Suprapubic skin (tissue), 4 donors: ENCODE data around the gene EPS8L1. TPM values are rescaled to one million over a fixed set of nuclear protein-coding genes. Genes with fewer than 3 reads are reported as not detected.

Source experiments
- DNase-seq, 2 donors: peaks; one replicate each; pipeline ENCODE4 v3.0.0-alpha.2; 2019; ENCODE audit warnings: low spot score in 2 of 2
- H3K27ac ChIP-seq: fragments of 200-600 bp; sonication (generic); one replicate; pipeline ENCODE4 v1.5.1; 2019
- H3K27me3 ChIP-seq: fragments of 200-600 bp; sonication (generic); one replicate; pipeline ENCODE4 v1.5.1; 2019
- H3K36me3 ChIP-seq: fragments of 200-600 bp; sonication (generic); one replicate; pipeline ENCODE4 v1.5.1; 2019
- H3K4me1 ChIP-seq: fragments of 200-600 bp; sonication (generic); one replicate; pipeline ENCODE4 v1.5.1; 2019
- H3K4me3 ChIP-seq: fragments of 200-600 bp; sonication (generic); one replicate; pipeline ENCODE4 v1.5.1; 2019; ENCODE audit warnings: mild to moderate bottlenecking
- H3K9me3 ChIP-seq: fragments of 200-600 bp; sonication (generic); one replicate; pipeline ENCODE4 v1.5.1; 2019
- CTCF ChIP-seq, 2 donors: fragments of 200-600 bp in 1 of 2; fragments of 450-650 bp in 1 of 2; sonication (generic) in 1 of 2; IDR thresholded peaks; one replicate each; pipeline ENCODE4 v1.5.1; 2016 to 2019; ENCODE audit warnings: antibody characterized with exemption in 2 of 2, mild to moderate bottlenecking in 1 of 2, moderate library complexity in 1 of 2
- EP300 ChIP-seq: sonication (generic); formaldehyde crosslinking; IDR thresholded peaks from one replicate; pipeline ENCODE4 v1.6.1; 2017; ENCODE audit warnings: antibody characterized with exemption
- POLR2A ChIP-seq, 2 donors: fragments of 450-650 bp; IDR thresholded peaks; one replicate each; pipeline ENCODE4 v1.6.1; 2017; ENCODE audit warnings: antibody characterized with exemption in 2 of 2, mild to moderate bottlenecking in 2 of 2, moderate library complexity in 2 of 2
- POLR2AphosphoS5 ChIP-seq, 3 donors: sonication (generic); formaldehyde crosslinking; IDR thresholded peaks; one replicate each; pipeline ENCODE4 v1.6.1; 2017; ENCODE audit warnings: antibody characterized with exemption in 3 of 3
- WGBS: methylation state at CpG from one replicate; pipeline ENCODE4 v1.1.5; 2018; 5-methylcytosine and 5-hydroxymethylcytosine counted together
- total RNA-seq, 4 donors: library from RNA; depleted of rRNA; stranded (reverse); fragments of >200 nt; gene quantifications; one replicate each; pipeline ENCODE4 v1.1.0, GENCODE V29; 2016

Gene EPS8L1
- total RNA-seq, 4 donors from 2014 or later = 243 to 384 (median 304) TPM

- no peaks in the 10 kb centered on the region for H3K27me3 ChIP-seq
- H3K9me3 ChIP-seq = no peaks in the 10 kb centered on the region
- no peaks in the 10 kb centered on the region for H3K4me1 ChIP-seq
- DNase-seq = no peak
- TF ChIP-seq POLR2A (IDR thresholded peaks at IDR 0.05) (no peak), POLR2AphosphoS5 (IDR thresholded peaks at IDR 0.05) (no peak), EP300 (no peak), CTCF (IDR thresholded peaks at IDR 0.05) (no peak)
- WGBS = 92% methylated on average over 20 of the region's 23 CpGs
- peaks cover 49% of the 10 kb centered on the region for H3K36me3 ChIP-seq
- H3K4me3 ChIP-seq = no peak overlapping the region
- no peak overlapping the region for H3K27ac ChIP-seq
Observed at GRCh38 chr19:55097864-55098715, 22.4 kb downstream of the EPS8L1 start.

- H3K27ac ChIP-seq = no peak overlapping the region
- H3K4me3 ChIP-seq = no peak overlapping the region
- no peak for DNase-seq
- peaks cover 54% of the 10 kb centered on the region for H3K36me3 ChIP-seq
- no peaks in the 10 kb centered on the region for H3K4me1 ChIP-seq
- H3K9me3 ChIP-seq = no peaks in the 10 kb centered on the region
- TF ChIP-seq POLR2A (IDR thresholded peaks at IDR 0.05) (no peak), POLR2AphosphoS5 (IDR thresholded peaks at IDR 0.05) (no peak), EP300 (no peak), CTCF (IDR thresholded peaks at IDR 0.05) (no peak)
- H3K27me3 ChIP-seq = no peaks in the 10 kb centered on the region
- WGBS = 76% methylated on average over 16 of the region's 27 CpGs
Observed at GRCh38 chr19:55098716-55099556, 23.3 kb downstream of the EPS8L1 start.

- DNase-seq = no peak
- WGBS = 81% methylated on average over 19 of the region's 27 CpGs
- no peaks in the 10 kb centered on the region for H3K9me3 ChIP-seq
Observed at GRCh38 chr19:55099557-55100506, 24.2 kb downstream of the EPS8L1 start.

GRCh38 chr19:55101261-55101660 is 25.6 kb downstream of the EPS8L1 start:
- H3K27me3 ChIP-seq = no peaks in the 10 kb centered on the region
- no peak for DNase-seq
- peaks cover 34% of the 10 kb centered on the region for H3K36me3 ChIP-seq
- H3K4me1 ChIP-seq = no peaks in the 10 kb centered on the region
- no peaks in the 10 kb centered on the region for H3K9me3 ChIP-seq
- 85% methylated on average over 10 of the region's 10 CpGs for WGBS
- H3K4me3 ChIP-seq = no peak overlapping the region
- no peak for TF ChIP-seq CTCF (IDR thresholded peaks at IDR 0.05)
- TF ChIP-seq POLR2AphosphoS5 (IDR thresholded peaks at IDR 0.05) = no peak
- TF ChIP-seq EP300 = no peak
- TF ChIP-seq POLR2A (IDR thresholded peaks at IDR 0.05) = no peak
- H3K27ac ChIP-seq = no peak overlapping the region

More at GRCh38 chr19:55099557-55100506, 24.2 kb downstream of the EPS8L1 start:
- Histone ChIP-seq H3K4me3 (no peak overlapping the region), H3K4me1 (no peaks in the 10 kb centered on the region), H3K36me3 (peaks cover 47% of the 10 kb centered on the region), H3K27ac (no peak overlapping the region), H3K27me3 (no peaks in the 10 kb centered on the region)
- no peak for TF ChIP-seq POLR2AphosphoS5 (IDR thresholded peaks at IDR 0.05)
- no peak for TF ChIP-seq CTCF (IDR thresholded peaks at IDR 0.05)
- no peak for TF ChIP-seq POLR2A (IDR thresholded peaks at IDR 0.05)
- TF ChIP-seq EP300 = no peak
